CD4-positive, alpha-beta T cell treated with Interleukin-6 at 100 ng/mL for 8 hours (primary cell): ENCODE results near the gene DBH.

Experiments
- DNase-seq: peaks from one replicate; pipeline ENCODE4 v3.0.0-alpha.2; 2020; ENCODE audit warnings: mixed read lengths, low spot score

The DBH gene

GRCh38 chr9:133604856-133605255, 31.3 kb upstream of the DBH start:
- DNase-seq: no peak

- DNase-seq: no peak
These were observed 30.7 kb upstream of the DBH start for GRCh38 chr9:133605446-133605845.

GRCh38 chr9:133605856-133606707, 30.1 kb upstream of the DBH start:
- DNase-seq: no peak

- no peak for DNase-seq
These were observed 29.5 kb upstream of the DBH start for GRCh38 chr9:133606708-133607025.

DNA sequence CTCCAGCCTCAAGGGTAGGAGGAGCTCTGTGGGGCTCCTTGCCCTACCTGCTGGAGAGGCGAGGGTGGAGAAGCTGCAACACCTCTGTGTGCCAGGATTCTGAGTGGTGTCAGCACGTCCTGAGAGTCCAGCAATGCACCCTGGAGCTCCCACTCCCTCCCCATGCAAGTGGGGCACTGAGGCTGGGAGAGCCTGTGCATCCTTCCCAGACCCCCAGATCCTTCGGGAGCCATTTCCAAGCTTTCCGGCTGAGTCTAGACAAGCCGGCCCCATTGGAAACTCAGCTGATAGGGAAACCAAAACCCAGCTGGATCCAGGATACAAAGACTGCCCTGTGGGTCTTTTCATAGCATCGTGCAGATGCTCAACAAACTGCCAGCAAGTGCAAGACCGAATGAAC, 28.8 kb upstream of the DBH start:
- no peak for DNase-seq

GRCh38 chr9:133607976-133608375, 28.2 kb upstream of the DBH start:
- no peak for DNase-seq

- DNase-seq: no peak
These were observed 27.8 kb upstream of the DBH start for GRCh38 chr9:133608382-133608781.

- no peak for DNase-seq
These were observed 27.3 kb upstream of the DBH start for GRCh38 chr9:133608889-133609288.

DNA sequence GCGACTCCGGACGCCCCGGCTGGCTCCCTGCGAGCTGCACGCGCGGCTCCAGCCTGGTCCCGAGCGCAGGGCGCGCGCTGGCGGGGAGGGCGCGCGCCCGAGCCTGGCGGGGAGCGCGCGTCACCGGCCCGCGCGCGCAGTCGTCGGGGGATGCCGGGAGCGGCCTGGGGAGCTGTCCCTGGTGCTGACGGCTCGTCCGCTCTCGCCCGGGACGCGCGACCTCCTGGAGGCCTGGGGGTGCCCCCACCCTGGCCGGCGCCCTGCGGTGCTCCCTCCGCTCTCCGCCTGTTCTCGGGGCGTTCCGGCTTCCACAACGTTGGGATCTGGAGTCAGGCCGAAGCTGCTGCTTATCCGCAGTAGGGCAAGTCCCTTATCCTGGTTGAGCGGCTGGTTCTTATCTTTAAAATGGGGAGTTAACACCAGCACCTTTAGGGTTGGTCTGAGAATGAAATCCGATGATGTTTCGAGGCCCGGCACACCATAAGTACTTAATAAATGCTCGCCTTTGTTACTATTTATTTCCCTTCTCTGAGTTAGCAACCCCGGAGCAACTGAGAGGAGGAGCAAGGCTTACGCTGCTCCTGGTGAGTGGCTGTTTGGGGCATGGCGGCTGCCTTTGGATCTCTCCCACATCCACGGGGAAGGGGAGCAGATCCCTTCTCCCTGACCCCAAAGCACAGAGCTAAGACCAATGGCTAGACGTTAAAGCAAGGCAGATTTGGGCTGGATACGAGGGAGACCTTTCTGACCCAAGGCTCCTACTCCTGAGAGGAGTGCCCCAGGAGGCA, 26.7 kb upstream of the DBH start, which contains the start of gene FAM163B:
FAM163B (minus strand) TSS at position 79 of the 788 bp plus-strand sequence. CDS start 29,166 bp downstream, outside the sequence.
- DNase-seq: no peak

- no peak for DNase-seq
These were observed 25.3 kb upstream of the DBH start for GRCh38 chr9:133610845-133611244.

DNA sequence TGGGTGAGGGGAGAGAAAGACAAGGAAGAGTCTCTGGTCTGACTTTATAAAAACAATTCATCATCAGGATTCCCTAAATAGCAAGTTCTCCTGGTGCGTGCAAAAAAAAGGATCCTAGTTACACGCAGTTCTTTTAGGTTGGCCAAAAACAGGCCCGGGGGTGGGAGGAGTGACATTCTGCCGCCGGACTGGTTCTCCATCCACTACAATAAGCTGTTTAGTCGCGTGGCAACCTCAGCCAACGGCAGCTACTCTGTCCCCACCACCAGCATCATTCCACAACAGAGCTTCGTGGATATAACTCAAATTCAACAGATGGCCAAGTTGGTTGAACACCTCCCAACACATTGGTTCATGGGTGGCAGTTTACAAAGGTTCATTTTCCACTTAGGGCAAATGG, 24.1 kb upstream of the DBH start:
- DNase-seq: no peak

DNA sequence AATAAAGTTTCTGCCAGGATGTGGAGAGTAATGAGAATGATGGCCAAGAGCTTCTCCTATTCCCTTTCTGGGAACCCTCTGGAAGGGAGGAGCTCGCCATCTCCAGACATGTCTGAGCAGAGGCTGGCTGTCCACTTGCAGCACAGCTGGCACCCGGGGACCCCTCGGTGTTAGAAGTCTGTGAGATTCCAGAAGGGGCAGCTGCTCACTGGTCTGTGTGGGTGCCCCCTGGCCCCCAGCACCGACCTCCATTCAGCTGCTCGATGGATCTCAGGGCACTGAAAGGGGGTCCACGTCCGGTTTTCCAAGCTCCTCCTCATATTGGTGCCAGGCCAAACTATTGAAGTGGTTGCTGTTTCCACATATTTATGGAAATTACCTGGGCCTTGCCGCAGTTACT, 23.3 kb upstream of the DBH start:
- no peak for DNase-seq

- DNase-seq: no peak
These were observed 22.7 kb upstream of the DBH start for GRCh38 chr9:133613432-133613831.

DNA sequence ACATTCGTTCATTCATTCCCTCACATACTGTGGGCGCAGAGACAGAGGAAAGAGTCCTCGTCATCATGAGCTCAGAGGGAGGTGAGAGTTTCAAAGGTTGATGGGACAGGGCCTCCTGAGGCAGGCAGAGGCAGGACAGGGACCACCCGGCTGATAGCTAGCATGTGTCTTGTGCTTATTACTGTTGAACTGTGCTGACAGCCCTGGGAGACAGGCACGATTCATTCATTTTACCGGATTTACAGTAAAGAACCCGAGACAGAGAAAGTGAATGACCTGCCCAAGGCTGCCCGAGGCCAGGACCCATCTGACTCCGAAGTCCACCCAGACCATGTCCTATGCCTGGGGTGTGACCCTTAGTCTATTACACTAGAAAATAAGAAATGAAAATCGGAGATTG, 22.1 kb upstream of the DBH start:
- no peak for DNase-seq

DNA sequence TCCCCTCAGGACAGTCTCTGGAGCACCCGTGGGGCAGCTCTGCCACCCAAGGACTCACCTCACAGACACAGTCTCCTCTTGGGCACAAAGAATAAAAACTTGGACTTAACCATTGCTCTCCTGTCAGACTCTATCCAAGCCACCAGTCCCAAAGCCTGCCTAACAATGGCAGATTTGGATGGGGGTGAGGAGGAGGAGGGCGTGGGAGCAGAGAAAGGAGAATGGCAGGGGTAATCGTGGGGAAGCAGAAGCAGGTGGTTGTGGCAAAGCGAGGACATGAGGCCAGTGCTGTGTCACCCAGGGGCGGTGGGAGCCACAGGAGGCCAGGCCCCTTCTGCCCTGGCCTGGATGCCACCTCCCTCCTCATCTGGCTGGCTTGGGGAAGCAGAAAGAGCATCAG, 21.5 kb upstream of the DBH start:
- no peak for DNase-seq

DNA sequence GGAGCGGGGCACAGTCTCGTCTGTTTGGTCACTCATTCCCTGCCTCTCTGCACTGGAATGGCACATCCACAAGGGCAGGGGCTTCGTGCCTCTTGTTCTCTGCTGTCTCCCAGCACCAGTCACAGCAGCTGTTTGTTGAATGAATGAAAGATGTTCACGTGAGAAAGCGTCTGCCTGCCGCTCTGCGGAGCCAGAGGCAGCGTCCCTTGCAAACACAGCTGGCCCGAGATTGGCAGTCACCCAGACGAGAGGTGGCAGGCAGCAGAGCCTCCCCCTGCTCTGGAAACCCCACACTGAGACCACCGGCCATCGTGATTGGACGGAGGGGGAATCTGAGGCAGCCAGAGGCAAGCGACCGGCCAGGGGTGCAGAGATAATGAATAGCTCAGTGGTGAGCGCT, 21.0 kb upstream of the DBH start:
- no peak for DNase-seq

- DNase-seq: no peak
These were observed 20.5 kb upstream of the DBH start for GRCh38 chr9:133615606-133616188.

- no peak for DNase-seq
These were observed 19.3 kb upstream of the DBH start for GRCh38 chr9:133616643-133617405.

DNA sequence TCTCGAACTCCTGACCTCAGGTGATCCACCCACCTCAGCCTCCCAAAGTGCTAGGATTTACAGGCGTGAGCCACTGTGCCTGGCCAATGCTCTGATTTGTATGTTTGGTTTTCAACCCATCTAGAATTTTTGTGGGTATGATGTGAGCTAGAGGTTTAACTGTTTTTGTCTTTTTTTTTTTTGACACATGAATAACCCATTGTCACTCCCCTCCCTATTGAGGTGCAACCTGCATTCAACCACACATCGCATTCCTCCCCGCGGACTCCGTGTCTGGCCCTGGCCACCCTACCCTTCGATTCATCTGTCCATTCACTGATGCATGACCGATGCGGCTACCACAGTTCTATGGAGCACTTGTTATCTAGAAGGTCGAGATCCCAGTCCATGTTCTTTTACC, 17.4 kb upstream of the DBH start:
- no peak for DNase-seq

DNA sequence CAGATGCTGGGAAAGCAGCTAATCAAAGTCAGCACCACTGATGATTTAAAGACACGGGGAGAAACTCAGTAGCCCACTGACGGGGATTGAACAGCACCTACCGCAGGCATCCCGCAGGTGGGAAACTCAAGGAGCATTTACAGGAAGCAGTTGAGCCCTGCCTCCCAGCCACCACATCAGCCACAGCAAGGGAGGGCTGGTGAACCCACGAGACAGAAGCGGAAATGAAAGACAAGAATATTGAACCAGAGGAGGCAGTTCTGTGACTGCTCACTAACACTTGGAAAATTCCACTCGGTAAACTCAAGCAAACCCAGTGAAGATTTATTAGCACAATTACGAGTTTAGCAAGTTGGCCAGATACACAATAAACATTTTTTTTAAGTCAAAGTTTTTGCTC, 16.4 kb upstream of the DBH start:
- DNase-seq: peak; percentile 66

GRCh38 chr9:133621725-133622267, 14.4 kb upstream of the DBH start:
- no peak for DNase-seq

DNA sequence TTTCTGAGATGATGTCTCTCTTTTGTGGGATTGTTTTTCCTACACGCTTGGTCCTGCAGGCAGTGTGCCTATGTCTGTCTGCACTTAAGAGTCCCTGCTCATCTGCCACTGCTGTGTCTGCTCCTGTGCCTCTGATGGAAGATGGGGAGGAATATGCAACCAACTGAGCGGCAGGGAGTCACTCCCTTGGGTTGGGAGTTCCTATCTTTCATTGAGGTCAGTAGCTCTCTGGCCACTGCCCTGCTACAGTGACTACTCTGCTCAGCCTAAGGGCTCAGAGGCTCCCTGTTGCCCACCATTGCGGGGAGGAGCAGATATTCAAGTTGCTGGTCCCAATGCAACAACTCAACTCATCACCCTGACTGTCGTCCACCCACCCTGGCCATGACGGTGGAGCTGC, 13.6 kb upstream of the DBH start:
- DNase-seq: no peak
